ENCODE measurements around the gene ARHGAP44.
"Not testable (repeated sequence)": the region's sequence is repeated elsewhere in the genome, so short reads cannot be mapped to it uniquely, and the experiment has no call there.

The ARHGAP44 gene

DNA sequence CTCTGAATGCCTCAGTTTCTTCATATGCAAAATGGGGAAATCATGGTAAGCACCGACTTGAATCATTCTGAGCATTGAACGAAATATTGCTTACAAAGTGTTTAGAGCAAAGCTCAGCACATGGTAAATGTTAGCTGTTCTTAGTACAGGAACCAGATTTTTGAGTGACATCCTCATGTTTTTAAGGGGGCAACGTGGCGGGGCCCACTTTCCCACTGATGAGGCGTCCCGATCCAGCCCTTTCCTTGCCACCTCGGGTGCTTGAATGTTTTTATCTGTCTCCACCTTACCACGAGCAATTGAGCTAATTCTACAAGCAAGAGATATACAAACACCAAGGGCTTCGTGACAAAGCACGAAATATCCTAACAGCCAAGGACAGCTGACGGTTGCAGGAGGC lies 178.7 kb downstream of the ARHGAP44 start:
- DNase-seq = no peak

DNA sequence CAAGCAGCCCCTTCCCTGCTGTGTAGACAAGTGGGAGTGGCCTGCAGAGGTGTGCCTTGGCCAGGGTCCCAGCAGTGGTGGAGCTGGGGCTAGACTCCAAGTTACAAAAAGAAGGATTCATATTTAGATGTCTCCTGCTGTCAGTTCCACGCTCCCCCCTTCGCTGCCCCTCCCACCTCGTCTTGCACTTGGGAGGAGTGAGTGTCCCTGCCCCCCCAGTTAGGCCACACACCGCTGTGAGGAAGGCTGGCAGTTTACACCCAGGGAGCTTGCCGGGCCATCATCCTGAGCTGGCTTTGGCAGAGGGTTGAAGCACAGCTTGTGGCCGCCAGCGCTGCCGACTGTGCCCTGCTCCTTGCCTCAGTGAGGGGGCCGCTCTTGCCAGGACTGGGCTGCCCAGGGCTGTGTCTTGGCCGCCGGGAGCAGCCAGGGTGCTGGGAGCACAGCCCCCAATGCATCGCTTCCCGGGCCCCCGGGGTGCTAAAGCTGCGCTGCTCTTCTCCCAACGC lies 184.3 kb downstream of the ARHGAP44 start:
- no peak for DNase-seq

DNA sequence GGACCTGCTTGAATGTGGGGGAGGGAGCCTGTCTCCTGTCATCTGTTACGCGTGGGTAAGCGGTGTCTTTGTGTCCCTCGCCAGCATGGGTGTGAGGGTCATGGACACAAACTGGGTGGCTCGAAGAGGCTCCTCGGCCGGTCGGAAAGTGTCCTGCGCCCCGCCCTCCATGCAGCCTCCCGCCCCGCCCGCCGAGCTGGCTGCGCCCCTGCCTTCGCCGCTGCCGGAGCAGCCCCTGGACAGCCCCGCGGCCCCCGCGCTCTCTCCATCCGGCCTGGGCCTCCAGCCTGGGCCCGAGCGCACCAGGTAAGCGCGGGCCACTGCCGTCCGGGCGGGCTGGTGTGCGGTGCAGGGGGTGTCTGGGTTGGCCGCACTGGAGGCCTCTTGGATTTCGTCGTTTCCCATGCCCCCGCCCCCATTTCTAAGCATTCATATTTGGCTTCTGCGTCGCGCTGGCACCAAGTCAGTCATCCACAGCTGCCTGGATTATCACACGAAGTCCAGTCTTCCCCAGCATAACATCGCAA lies 184.8 kb downstream of the ARHGAP44 start:
- no peak for DNase-seq

DNA sequence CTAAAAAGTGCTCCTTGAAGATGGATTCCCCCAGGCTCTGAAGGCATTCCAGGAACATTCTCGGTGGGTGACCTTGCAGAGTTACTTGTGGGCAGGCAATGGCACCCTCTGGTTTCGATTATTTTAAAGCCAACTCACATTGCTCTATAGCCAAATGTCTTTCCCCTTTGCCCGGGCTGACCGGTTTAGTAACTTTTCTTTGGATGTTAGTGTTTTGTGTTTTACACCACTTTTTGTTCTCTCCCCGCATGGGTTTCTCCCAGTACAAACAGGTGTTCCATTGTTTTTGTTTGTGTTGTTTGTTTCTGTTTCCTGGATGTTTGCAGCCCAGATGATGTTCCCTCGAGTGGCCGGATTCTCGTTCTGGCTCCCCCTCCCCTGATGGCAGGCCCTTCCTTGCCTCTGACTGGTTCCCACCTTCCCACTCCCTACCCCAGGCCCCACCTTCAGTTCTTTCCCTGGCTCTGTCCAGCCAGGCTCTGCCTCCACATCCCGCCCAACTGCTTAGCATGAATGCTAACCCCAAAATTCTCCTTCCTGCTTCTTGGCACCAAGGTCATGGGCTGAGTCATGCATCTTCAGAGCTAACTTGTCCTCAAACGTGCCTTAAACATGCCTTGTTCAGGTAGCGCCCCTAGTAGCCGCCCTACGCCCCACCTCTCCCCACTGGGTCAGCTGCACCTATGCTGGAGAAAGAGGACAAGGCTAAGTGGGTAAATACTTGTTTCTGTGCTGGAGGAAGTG lies 187.9 kb downstream of the ARHGAP44 start:
- DNase-seq = no peak

DNA sequence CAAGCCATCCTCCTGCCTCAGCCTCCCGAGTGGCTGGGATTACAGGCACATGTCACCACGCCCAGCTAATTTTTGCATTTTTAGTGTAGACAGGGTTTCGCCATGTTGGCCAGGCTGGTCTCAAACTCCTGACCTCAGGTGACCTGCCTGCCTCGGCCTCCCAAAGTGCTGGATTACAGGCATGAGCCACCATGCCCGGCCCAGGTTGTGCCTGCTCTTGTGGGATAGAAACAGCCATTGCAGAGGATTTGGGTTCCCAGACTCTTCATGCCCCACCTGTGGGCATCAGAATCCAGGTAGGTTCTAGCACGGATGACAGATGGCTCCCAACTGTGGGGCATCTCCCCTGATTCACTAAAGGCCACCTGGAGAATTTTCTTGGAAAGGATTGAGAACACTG lies 189.5 kb downstream of the ARHGAP44 start:
- not testable (repeated sequence) for DNase-seq

DNA sequence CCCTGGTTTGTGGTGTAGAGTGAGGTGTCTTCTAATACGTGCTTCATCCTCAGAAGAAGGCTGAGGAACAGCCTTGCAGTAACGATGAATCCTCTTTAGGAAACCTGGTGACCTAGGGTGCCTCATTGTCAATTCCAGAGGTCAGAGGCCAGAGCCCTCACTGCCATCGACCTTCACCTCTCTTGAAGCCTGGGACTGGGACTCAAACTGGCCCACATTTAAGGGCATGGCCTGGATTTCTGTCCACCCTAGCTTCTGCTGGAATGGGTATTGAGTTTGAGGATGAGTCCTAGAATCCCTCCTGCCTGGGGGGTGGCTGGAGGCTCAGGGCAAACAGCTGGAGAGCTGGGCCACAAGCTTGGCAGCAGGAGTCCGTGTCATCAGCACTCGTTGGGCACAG lies 189.9 kb downstream of the ARHGAP44 start:
- DNase-seq = no peak

DNA sequence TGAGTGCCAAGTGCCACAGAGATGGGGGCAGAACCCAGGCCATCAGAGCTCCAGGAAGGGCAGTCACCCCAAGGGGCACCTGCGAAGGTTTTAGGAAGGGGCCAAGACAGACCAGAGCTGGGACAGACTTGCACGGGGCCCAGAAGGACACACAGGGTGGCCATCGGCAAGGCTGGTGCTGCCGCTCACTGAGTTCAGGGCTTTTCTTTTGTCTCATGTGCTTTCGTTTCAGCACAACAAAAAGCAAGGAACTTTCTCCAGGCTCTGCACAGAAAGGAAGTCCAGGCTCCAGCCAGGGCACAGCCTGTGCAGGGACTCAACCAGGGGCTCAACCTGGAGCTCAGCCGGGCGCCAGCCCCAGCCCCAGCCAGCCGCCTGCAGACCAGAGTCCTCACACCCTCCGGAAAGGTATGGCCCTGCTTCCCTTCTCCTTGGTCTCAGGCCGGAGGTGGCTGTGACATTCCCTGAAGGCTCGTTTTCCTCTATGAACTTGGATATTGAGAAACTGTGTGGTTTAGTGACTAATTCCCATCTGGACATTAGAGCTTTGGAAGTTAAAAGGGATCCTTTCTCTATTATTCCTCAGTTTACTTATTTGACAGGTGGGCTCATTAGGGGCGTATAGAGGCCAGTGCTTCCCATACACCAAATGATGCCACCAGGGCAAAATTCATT lies 190.7 kb downstream of the ARHGAP44 start:
- no peak for DNase-seq

DNA sequence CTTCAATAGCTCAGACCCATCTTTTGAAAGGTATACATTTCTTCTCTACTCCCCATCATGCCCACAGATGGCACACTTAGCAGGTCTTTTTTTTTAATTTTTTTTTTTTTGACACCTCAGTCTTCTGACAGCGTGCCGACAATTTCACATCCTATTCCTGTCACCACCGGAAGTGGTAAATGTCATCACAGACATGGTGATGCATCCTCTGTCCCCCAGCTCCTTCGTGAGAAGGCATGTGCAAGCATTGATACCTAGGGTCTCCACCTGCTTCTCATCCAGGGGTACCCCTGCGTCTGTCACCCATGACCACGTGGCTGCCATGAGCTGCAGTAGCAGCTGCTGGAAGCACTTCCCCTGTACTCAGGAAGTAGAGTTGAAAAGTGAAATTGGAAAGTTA lies 192.9 kb downstream of the ARHGAP44 start:
- no peak for DNase-seq

DNA sequence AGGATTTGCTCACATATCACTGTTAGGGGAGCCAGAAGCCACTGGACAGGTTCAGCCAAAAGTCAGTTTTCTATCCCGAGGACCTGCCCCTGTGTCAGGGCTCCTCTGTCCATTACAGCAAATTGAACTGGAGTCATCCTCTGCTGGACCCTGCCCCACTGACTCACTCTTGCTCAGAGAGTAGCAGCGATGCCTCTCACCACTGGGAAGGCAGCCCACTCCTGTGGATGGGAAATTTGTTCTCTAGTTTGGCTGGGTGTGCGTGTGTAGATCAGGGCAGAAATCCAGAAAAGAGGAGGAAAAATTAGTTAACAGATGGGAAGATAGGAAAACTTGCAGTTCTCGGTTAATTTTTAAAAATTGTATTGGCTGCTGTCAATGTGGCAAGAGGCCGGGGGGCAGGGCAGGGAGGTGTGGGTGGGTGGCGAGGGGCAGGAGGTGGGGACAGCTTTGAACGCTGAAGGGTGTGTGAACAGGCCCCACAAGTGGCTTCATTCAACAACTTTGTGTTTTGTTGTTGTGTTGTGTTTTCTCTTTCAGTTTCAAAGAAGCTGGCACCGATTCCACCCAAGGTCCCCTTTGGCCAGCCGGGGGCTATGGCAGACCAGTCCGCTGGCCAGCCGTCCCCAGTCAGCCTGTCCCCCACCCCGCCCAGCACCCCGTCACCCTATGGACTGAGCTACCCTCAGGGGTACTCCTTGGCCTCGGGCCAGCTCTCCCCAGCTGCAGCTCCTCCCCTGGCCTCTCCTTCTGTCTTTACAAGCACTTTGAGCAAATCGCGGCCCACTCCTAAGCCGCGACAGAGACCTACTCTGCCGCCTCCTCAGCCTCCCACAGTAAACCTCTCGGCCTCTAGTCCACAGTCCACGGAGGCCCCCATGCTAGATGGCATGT lies 194.9 kb downstream of the ARHGAP44 start:
- no peak for DNase-seq

DNA sequence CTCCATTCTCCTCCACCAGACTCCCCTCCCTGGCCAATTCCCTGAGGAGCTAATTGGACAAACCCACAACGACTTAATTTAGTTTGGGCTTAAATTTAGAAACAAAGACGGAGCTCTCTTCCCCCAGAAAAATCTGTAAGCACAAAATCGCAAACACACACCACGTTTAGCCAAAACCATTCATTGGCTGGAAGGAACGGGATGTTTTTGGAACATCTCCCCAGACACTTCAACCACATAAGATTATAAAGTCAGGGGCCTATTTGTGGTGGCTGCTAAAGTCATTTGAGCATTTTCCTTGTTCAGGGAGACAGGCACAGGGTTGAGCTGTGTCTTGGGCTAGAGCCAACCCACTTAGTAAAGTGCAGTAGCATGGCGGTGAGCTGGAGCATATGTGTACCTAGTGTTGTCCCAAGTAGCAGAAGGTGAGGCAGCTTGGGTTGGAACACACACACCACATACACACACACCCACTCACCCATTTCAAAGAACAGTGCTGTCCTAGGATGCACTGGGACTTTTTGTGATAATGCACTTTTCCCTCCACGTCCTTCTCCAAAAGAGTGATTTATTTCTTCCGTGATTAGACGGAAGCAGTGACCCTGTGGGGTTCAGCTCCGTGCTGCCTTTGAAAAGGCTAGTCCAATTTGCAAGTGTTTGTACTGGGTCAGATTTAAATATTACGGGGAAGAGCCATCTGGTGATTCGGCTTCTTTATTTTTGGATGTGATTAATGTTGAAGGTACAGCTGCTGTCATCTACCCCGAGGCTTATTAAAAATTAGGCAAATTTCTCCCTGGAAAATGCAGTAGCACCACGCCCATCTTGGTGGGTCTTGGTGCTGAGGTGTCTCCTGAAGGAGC lies 196.4 kb downstream of the ARHGAP44 start:
- DNase-seq = no peak

DNA sequence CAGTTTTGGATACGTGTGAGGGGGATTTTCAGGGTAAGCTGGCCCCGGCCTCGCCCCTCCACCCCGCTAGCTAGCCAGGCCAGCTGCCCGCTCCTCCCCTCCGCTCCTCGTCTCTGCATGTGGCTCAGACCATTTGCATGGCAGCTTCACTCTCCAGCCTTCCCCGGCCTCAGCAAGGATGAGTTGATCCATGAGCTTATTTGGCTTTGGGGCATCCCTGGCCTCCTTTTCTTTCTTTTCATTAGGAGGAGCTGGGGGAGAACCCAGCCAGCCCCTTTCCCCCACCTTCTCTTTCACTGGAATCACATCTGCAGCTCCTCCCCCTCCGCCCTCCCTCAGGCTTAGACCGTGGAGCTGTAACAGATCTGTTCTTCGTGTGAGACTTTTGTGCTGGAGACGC lies 197.8 kb downstream of the ARHGAP44 start:
- DNase-seq = no peak

DNA sequence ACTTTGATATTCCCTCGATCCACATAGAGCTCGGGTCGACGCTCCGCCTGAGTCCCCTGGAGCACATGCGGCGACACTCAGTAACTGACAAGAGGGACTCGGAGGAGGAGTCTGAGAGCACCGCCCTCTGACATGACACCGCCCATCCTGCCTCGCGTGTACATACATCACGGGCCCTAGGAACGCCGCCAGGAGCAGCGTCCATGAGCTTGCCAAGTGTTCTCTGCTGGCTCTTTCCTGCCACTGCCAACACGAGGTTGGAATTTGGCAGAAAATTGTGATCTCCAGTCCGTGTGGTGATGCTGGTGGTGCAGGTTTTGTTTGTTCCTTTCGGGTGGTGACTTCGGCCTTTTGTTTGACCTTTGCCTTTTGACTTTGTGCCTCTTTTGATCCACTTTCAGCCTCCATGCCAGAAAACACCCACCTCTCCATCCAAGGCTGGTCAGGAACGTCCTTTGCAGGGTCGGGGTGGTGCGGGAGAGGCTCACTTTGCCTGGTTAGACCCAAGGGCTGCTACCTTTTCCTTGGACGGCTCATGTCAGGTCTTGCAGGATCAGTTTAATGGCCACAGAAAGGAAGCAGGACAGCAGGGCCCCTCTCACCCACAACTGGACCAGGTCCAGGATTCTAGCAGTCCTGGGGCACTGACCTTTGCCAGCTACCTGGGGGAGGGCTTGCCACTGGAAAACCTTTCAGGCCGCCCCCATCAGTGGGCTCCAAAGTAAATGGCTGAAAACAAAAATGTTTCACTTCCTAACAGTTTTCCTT lies 200.9 kb downstream of the ARHGAP44 start:
- DNase-seq = no peak

DNA sequence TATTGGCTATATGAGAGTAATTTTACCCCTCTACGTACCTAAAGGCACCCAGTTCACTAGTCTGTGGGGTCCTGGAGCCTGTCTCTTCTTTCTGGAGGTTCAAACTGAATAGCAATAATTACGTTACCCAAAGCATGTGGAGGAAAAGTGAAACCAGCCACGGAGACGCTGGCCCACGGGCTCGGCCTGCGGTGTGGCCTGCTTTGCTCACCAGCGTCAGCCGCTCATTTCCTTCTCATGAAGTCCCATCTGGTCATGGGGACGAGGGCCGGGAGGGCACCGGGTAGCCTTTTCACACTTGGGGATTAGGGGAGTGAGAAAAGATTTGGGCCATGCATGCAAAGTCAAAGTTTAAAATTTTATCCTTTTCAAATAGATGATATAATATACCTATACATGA lies 201.6 kb downstream of the ARHGAP44 start:
- no peak for DNase-seq

DNA sequence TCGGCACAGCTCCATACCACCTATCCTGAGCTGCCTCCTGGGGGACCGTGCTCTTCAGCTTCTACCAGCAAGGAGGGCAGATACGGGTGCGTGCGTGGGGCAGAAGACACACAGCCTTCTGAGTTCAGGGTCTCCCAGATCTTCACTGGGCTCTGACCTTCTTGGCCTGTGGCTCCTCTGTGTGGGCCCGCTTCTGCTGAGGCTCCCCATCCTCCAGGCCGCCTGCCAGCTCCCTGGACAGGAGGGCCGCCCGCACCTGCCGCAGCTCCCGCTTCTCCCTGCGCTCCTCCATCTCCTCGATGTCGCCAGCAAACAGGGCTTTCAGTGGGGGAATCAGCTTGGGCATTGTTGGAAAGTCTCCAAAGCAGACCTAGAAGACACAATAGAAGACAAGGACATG lies 203.4 kb downstream of the ARHGAP44 start:
- no peak for DNase-seq

DNA sequence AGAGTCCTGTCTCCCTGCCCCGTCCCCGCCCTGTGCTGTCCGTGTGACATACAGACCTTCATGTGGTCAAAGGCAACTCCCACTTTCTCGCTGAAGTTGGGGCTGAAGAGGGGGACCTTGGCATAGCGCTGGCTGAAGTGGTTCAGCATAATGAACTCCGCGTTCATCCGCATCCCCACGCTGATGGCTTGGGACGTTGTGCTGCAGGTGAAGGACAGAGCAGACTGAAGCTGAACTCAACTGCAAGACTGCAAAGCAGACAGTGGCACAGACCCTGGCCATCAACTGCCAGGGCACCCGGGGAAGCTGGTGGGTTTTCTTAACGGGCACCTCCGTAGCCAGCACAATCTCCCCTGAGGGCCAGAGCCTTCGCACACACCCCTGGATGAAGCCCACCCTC lies 204.3 kb downstream of the ARHGAP44 start:
- no peak for DNase-seq

DNA sequence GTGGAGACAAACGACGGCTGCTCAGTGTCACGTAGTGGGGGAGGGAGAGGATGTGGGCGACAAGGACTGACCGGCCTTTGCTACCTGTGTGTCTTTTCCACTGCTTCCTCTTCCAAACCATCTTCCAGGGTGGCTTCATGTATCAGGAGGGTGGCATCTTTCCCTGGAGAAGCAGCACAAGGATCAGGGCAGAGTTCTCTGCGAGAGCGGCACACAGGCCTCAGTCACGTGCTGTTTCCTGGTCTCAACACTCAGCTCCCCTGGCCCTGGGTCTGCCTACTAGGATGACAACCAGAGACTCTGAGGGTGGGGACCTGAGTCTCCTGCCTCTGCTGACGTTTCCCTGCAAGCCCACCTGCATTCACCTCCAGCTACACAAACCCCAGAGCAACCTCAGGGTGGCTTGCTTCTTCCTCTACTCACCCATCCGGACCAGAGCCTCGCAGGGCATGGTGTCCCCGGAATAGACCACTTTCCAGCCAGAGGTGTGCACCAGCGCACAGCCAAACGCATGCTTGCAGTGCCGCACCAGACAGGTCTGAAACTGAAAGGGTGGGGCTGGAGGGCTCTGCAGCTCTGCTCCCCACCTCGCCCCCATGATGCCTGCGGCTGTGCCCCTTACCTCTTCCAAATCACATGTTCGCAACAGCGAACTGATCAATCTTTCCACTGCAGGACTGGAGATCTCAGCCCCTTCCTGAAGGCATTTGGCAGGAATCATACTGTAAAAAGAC lies 205.2 kb downstream of the ARHGAP44 start:
- no peak for DNase-seq

DNA sequence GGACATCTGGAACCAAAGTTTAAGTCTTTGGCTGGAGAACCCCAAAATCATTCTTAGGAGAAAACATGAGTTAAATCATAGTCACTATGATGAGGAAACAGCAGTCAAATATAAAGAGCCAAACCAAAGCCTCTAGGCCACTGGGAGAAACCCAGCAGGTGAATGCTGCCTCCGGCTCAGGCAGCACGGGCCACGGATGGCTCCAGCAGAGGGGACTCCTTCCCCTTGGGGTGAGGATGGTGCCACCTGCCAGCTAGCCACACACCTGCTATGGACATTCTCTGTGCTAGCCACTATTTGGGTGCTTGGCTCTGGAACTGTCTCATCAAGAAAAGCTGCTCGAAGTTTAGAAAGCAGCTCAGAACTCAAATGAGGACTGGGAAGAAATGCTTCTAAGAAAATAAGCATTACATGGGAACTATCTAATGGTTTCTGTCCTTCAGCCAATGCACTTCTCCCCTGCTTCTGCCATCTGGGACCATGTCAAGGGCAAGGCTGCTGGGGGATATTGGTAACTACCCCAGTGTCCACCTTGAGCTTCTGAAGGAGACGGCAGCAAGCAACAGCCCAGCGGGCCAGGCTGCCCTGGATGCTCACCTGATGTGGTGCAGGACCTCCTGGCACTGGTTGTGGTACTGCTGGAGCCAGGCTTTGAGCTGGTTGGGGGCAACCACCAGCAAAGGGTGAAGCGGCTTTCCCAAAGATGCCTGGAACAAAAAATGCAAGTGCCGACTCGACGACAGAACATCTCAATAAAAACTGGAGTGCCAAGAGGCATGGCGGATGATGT lies 206.0 kb downstream of the ARHGAP44 start:
- DNase-seq = no peak

DNA sequence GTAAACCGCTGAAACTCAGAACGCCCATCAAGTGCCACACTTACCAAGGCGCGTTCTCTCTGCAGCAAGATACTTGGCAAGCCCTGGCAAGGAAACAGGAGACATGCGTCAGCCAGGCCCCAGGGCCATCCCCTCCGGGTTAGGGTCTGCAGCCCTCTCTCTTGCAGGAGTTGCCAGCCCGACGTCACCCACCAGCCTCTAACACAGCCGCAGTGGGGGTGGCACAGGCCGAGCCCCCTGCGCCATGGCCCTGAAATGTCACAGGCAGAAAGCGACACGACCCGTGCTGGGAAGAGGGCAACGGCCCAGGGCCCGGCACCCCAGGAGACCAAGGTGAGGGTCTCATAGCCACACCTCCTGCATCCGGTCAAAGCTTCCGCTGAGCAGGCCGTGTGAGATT lies 206.6 kb downstream of the ARHGAP44 start:
- DNase-seq = no peak

DNA sequence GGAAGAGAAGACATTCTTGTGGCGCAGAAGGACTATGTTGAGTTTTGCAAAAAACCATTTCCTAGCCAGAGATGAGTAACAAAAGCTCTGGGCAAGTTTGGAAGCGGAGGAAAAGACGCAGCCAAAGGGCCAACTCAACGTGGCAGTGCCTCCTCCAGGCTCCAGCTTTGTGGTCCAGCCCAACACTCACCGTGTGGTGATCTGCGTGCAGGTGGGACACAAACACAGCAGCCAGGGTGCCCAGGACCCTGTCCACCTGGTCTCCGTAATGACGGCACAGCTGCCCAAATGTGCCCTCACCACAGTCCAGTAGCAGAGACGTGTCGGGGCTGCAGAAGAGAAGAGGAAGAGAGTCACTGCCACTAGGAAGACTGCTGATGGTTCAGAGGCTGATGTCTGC lies 207.1 kb downstream of the ARHGAP44 start:
- no peak for DNase-seq

DNA sequence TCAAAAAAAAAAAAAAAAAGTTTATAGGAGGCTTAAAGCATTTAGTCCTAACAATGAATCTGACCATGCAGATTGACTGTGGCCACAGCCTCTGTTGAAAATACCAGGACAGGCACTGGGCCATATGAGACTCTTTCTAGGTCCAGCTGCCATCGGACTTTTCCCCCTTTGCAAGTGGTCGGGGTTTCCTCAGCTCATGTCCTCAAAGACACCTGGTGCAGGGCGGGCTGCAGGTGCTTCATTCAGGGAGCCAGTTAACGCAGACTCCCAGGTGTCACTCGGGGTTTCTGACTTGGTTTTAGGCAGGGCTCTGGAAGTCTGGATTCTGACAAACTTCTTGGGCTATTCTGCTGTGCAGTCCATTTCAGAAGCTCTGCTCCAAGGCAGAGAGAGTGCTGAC lies 207.6 kb downstream of the ARHGAP44 start:
- DNase-seq = no peak
